IMR-90 (cell line): ENCODE results near the gene NMRK2. TPM values are rescaled to one million over a fixed set of nuclear protein-coding genes. Genes with fewer than 3 reads are reported as not detected.

ENCODE experiments used
- ATAC-seq: fragments of 200-7000 bp; cut with Tn5 transposase; 2 replicates; pipeline ENCODE4 v1.9.1; 2020; ENCODE audit warnings: low read depth, mild to moderate bottlenecking, moderate library complexity
- BruUV-seq: library from RNA; stranded (reverse); fragments of 400-500 nt; replicated peaks from 2 replicates; lab custom pipeline; 2021; lab: Mats Ljungman, UMichigan
- CTCF ChIA-PET: fragments of 300-600 bp; formaldehyde crosslinking; extraction: SDS; loops from one replicate; lab custom pipeline; 2021; ENCODE audit warnings: antibody characterized with exemption; lab: Yijun Ruan, JAX
- POLR2A ChIA-PET: fragments of 300-600 bp; sonication (Branson Sonifier 250); formaldehyde crosslinking; loops from one replicate; lab custom pipeline; 2022; ENCODE audit warnings: antibody characterized with exemption; ENCODE audit not compliant: unreplicated experiment; lab: Charles Lee
- DNase-seq: peaks from one replicate; pipeline ENCODE4 v3.0.0; 2013
- H2AFZ ChIP-seq: replicated peaks from 2 replicates; pipeline ENCODE3; 2013; ENCODE audit warnings: low read length, mild to moderate bottlenecking; ENCODE audit not compliant: poor library complexity
- H2AK5ac ChIP-seq: 2 replicates; pipeline ENCODE4 v1.6.1; 2013; ENCODE audit warnings: low read depth, low read length, inconsistent platforms
- H2AK9ac ChIP-seq: replicated peaks from 2 replicates; pipeline ENCODE3; 2013; ENCODE audit warnings: mild to moderate bottlenecking, low read depth, low read length, moderate library complexity; ENCODE audit not compliant: poor library complexity
- H2BK120ac ChIP-seq: 2 replicates; pipeline ENCODE4 v1.6.1; 2013; ENCODE audit warnings: low read depth, low read length, inconsistent platforms
- H2BK15ac ChIP-seq: 3 replicates; pipeline ENCODE4 v1.6.1; 2013; ENCODE audit warnings: low read depth, low read length, inconsistent platforms
- H2BK20ac ChIP-seq: 2 replicates; pipeline ENCODE4 v1.6.1; 2013; ENCODE audit warnings: low read depth, mild to moderate bottlenecking, inconsistent platforms, low read length, moderate library complexity
- H2BK5ac ChIP-seq: 2 replicates; pipeline ENCODE4 v1.6.1; 2013; ENCODE audit warnings: mild to moderate bottlenecking, low read depth, low read length, inconsistent platforms; ENCODE audit not compliant: poor library complexity, severe bottlenecking
- H3K14ac ChIP-seq: replicated peaks from 2 replicates; pipeline ENCODE4 v1.6.1; 2013; ENCODE audit warnings: low read depth, low read length, inconsistent platforms
- H3K18ac ChIP-seq: 2 replicates; pipeline ENCODE4 v1.6.1; 2013; ENCODE audit warnings: low read depth, low read length, control low read depth
- H3K23ac ChIP-seq: 2 replicates; pipeline ENCODE4 v1.6.1; 2013; ENCODE audit warnings: low read depth, low read length, inconsistent platforms
- H3K27ac ChIP-seq: 2 replicates; pipeline ENCODE4 v1.5.1; 2013; ENCODE audit warnings: mild to moderate bottlenecking, control low read depth, low read length; ENCODE audit not compliant: insufficient read depth
- H3K27me3 ChIP-seq: 2 replicates; pipeline ENCODE4 v1.6.1; 2013; ENCODE audit warnings: low read length; ENCODE audit not compliant: control insufficient read depth, insufficient read depth
- H3K36me3 ChIP-seq: 2 replicates; pipeline ENCODE4 v1.6.1; 2013; ENCODE audit warnings: low read length, mixed read lengths; ENCODE audit not compliant: control insufficient read depth, insufficient read depth
- H3K4ac ChIP-seq: 2 replicates; pipeline ENCODE4 v1.6.1; 2013; ENCODE audit warnings: low read depth, low read length, inconsistent platforms
- H3K4me1 ChIP-seq: 2 replicates; pipeline ENCODE4 v1.6.1; 2013; ENCODE audit warnings: low read length, mixed read lengths; ENCODE audit not compliant: control insufficient read depth, insufficient read depth
- H3K4me2 ChIP-seq: 2 replicates; pipeline ENCODE4 v1.6.1; 2013; ENCODE audit warnings: low read depth, mild to moderate bottlenecking, control low read depth, low read length, moderate library complexity
- H3K4me3 ChIP-seq: 2 replicates; pipeline ENCODE4 v1.5.1; 2013; ENCODE audit warnings: low read depth, mild to moderate bottlenecking, control low read depth, low read length, moderate library complexity; ENCODE audit not compliant: insufficient read depth
- H3K56ac ChIP-seq: 2 replicates; pipeline ENCODE4 v1.6.1; 2013; ENCODE audit warnings: low read length, inconsistent platforms; ENCODE audit not compliant: insufficient read depth; ENCODE audit errors: extremely low read depth
- H3K79me1 ChIP-seq, 2 experiments: 2 replicates each; pipeline ENCODE4 v1.6.1; 2013; ENCODE audit warnings: low read length in 2 of 2, inconsistent platforms in 1 of 2, low read depth in 1 of 2
- H3K9ac ChIP-seq: 2 replicates; pipeline ENCODE4 v1.6.1; 2013; ENCODE audit warnings: low read depth, low read length, control low read depth
- H3K9me1 ChIP-seq: 2 replicates; pipeline ENCODE4 v1.6.1; 2013; ENCODE audit warnings: low read length, inconsistent platforms; ENCODE audit not compliant: insufficient read depth
- H3K9me3 ChIP-seq: 2 replicates; pipeline ENCODE4 v1.6.1; 2013; ENCODE audit warnings: low read length; ENCODE audit not compliant: control insufficient read depth, insufficient read depth
- H4K20me1 ChIP-seq: 2 replicates; pipeline ENCODE4 v1.6.1; 2013; ENCODE audit warnings: low read length, inconsistent platforms; ENCODE audit not compliant: insufficient read depth
- H4K5ac ChIP-seq: 2 replicates; pipeline ENCODE4 v1.6.1; 2013; ENCODE audit warnings: mild to moderate bottlenecking, low read depth, low read length, control low read depth
- H4K8ac ChIP-seq, 2 experiments: 2 replicates each; pipeline ENCODE4 v1.6.1; 2013; ENCODE audit warnings: low read depth in 2 of 2, low read length in 2 of 2, control low read depth in 1 of 2, inconsistent platforms in 1 of 2
- H4K91ac ChIP-seq: 2 replicates; pipeline ENCODE4 v1.6.1; 2013; ENCODE audit warnings: low read depth, low read length, inconsistent platforms; ENCODE audit not compliant: insufficient read depth
- CEBPB ChIP-seq: IDR thresholded peaks from 2 replicates; pipeline ENCODE4 v1.6.1; 2012; ENCODE audit warnings: low read depth, low read length, improper control_type of control experiment
- CHD1 ChIP-seq: IDR thresholded peaks from 2 replicates; pipeline ENCODE4 v1.6.1; 2012; ENCODE audit warnings: low read depth, low read length, improper control_type of control experiment
- FOS ChIP-seq: fragments of 150-350 bp; IDR thresholded peaks from 2 replicates; pipeline ENCODE4 v1.6.1; 2016; ENCODE audit warnings: low read depth, low read length
- MAFK ChIP-seq: IDR thresholded peaks from 2 replicates; pipeline ENCODE4 v1.6.1; 2012; ENCODE audit warnings: low read depth, low read length, improper control_type of control experiment
- MXI1 ChIP-seq: IDR thresholded peaks from 2 replicates; pipeline ENCODE4 v1.6.1; 2012; ENCODE audit warnings: low read depth, mild to moderate bottlenecking, low read length, moderate library complexity, borderline replicate concordance
- NFE2L2 ChIP-seq: fragments of 150-350 bp; IDR thresholded peaks from 2 replicates; pipeline ENCODE4 v1.6.1; 2016; ENCODE audit warnings: low read depth, mild to moderate bottlenecking, low read length
- POLR2A ChIP-seq: IDR thresholded peaks from 2 replicates; pipeline ENCODE4 v1.6.1; 2012; ENCODE audit warnings: mild to moderate bottlenecking, low read depth, low read length
- RAD21 ChIP-seq: IDR thresholded peaks from 2 replicates; pipeline ENCODE4 v1.6.1; 2012; ENCODE audit warnings: low read length, improper control_type of control experiment
- RCOR1 ChIP-seq: IDR thresholded peaks from 2 replicates; pipeline ENCODE4 v1.6.1; 2012; ENCODE audit warnings: mild to moderate bottlenecking, low read length, improper control_type of control experiment; ENCODE audit not compliant: insufficient replicate concordance
- RFX5 ChIP-seq: IDR thresholded peaks from 2 replicates; pipeline ENCODE4 v1.8.0; 2012; ENCODE audit warnings: low read depth, mild to moderate bottlenecking, low read length, moderate library complexity
- WGBS, 2 experiments: methylation state at CpG; one replicate each; pipeline versions ENCODE4 v1.1.5 to v1.1.7; 2013; ENCODE audit warnings: missing lambda C conversion rate in 2 of 2; ENCODE audit not compliant: insufficient read length in 1 of 2; ENCODE audit errors: extremely low coverage in 2 of 2; 5-methylcytosine and 5-hydroxymethylcytosine counted together
- dilution Hi-C: fragments of 300-500 bp; cut with HindIII; formaldehyde crosslinking; loops from one replicate; pipeline ENCODE4 v1.14.3; 2018; ENCODE audit warnings: low sequenced_read_pairs; ENCODE audit not compliant: unreplicated experiment
- in situ Hi-C: fragments of 300-500 bp; cut with MboI; formaldehyde crosslinking; loops from 3 replicates; pipeline ENCODE4 v1.14.3; 2019; ENCODE audit warnings: low sequenced_read_pairs, inconsistent platforms, mixed read lengths
- intact Hi-C: fragments of 100-400 bp; cut with micrococcal nuclease; formaldehyde crosslinking; loops from 2 replicates; pipeline ENCODE4 v1.10.0; 2022
- polyA plus RNA-seq, 3 experiments: library from polyadenylated mRNA; depleted of rRNA; stranded (reverse); fragments of >200 nt; gene quantifications; 2 replicates each; pipeline ENCODE4 v1.2.3, GENCODE V29; 2012; ENCODE audit warnings: low replicate concordance in 1 of 3
- total RNA-seq: library from RNA; depleted of rRNA; stranded (reverse); fragments of >200 nt; gene quantifications from 2 replicates; pipeline ENCODE4 v1.2.3, GENCODE V29; 2012
- TF ChIP-seq, protein P1 (sequence below): fragments of 150-350 bp; IDR thresholded peaks from 2 replicates; pipeline ENCODE4 v1.6.1; 2017; ENCODE audit warnings: mild to moderate bottlenecking, antibody characterized with exemption, low read length, low read depth
- TF ChIP-seq, protein P2 (sequence below): conservative IDR thresholded peaks from 2 replicates; pipeline ENCODE4 v1.5.1; 2012; ENCODE audit warnings: mild to moderate bottlenecking, low read depth, low read length, improper control_type of control experiment
- TF ChIP-seq, protein P3 (sequence below): fragments of 150-350 bp; IDR thresholded peaks from 2 replicates; pipeline ENCODE4 v1.6.1; 2016; ENCODE audit warnings: low read depth, mild to moderate bottlenecking, low read length, moderate library complexity, borderline replicate concordance

NMRK2 gene
- total and polyA plus RNA-seq, 2 of the 4 experiments (the other 2 are of a cell fraction): not detected

DNA sequence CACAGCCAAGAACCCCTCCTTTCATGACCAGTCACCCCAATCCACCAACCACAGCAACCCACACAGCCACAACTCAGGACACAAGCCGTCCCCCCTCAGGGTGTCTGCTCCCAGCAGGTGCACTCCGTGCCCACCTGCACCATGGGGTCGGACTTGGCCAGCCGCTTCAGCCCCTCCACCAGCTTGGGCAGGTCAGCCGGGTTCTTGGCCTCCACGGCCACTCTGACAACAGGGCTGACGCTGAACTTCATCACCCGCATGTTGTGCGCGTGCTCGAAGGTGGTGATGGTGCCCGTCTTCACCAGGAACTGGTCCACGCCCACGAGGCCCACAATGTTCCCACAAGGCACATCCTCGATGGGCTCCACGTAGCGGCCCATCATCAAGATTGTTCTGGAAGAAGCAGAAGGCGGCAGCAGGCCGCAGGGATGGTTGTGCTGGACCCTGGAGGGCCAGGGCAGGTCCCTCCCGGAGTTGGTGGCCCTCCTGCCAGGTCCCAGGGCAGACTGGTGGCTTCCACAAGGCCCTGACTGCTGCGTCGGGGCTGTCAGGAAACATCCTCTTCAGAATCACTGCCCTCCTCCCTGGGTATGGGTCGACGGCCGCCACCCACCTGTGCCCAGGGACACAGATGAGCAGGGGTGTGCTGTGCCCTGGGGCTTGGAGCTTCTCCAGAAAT is 46.9 kb downstream of the NMRK2 start:
- Histone ChIP-seq H3K27ac (no peak overlapping the region), H4K20me1 (peaks cover 100% of the 10 kb centered on the region), H3K14ac (no peak overlapping the region), H4K8ac (no peak overlapping the region), H3K9me1 (peaks cover 15% of the 10 kb centered on the region; the same call in 1 of the 2 replicates), H3K9ac (no peak overlapping the region), H3K27me3 (no peaks in the 10 kb centered on the region), H3K79me1 (peaks cover 14 to 93% of the 10 kb centered on the region in 2 experiments), H2BK15ac (no peak overlapping the region), H3K4me2 (no peak overlapping the region), H3K4me1 (peaks cover 6% of the 10 kb centered on the region), H3K36me3 (peaks cover 92% of the 10 kb centered on the region), H4K5ac (no peak overlapping the region), H2AK5ac (no peak overlapping the region), H3K23ac (no peak overlapping the region), H3K18ac (no peak overlapping the region), H3K4ac (no peak overlapping the region), H2BK5ac (no peak overlapping the region), H3K9me3 (no peaks in the 10 kb centered on the region), H2BK120ac (no peak overlapping the region), H2AFZ (no peak overlapping the region), H4K91ac (no peak overlapping the region), H3K56ac (no peak overlapping the region), H3K4me3 (no peak overlapping the region), H2BK20ac (no peak overlapping the region), H2AK9ac (peak overlapping the region; percentile 8)
- dilution Hi-C loops (no loop called here), in situ Hi-C loops (no loop called here), intact Hi-C loops (no loop called here)
- 95% methylated on average over 14 of the region's 25 CpGs; no CpG with 5 or more reads in 1 of the 2 experiments for WGBS, 2 experiments
- BruUV-seq: no TSS peak
- TF ChIP-seq, protein P1, sequence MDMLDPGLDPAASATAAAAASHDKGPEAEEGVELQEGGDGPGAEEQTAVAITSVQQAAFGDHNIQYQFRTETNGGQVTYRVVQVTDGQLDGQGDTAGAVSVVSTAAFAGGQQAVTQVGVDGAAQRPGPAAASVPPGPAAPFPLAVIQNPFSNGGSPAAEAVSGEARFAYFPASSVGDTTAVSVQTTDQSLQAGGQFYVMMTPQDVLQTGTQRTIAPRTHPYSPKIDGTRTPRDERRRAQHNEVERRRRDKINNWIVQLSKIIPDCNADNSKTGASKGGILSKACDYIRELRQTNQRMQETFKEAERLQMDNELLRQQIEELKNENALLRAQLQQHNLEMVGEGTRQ: no peak
- TF ChIP-seq MAFK (no peak), POLR2A (no peak), FOS (no peak), RAD21 (no peak), CHD1 (no peak), MXI1 (no peak), NFE2L2 (no peak), CEBPB (no peak), RFX5 (no peak), RCOR1 (no peak)
- TF ChIP-seq, protein P2, sequence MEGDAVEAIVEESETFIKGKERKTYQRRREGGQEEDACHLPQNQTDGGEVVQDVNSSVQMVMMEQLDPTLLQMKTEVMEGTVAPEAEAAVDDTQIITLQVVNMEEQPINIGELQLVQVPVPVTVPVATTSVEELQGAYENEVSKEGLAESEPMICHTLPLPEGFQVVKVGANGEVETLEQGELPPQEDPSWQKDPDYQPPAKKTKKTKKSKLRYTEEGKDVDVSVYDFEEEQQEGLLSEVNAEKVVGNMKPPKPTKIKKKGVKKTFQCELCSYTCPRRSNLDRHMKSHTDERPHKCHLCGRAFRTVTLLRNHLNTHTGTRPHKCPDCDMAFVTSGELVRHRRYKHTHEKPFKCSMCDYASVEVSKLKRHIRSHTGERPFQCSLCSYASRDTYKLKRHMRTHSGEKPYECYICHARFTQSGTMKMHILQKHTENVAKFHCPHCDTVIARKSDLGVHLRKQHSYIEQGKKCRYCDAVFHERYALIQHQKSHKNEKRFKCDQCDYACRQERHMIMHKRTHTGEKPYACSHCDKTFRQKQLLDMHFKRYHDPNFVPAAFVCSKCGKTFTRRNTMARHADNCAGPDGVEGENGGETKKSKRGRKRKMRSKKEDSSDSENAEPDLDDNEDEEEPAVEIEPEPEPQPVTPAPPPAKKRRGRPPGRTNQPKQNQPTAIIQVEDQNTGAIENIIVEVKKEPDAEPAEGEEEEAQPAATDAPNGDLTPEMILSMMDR: no peak
- TF ChIP-seq, protein P3, sequence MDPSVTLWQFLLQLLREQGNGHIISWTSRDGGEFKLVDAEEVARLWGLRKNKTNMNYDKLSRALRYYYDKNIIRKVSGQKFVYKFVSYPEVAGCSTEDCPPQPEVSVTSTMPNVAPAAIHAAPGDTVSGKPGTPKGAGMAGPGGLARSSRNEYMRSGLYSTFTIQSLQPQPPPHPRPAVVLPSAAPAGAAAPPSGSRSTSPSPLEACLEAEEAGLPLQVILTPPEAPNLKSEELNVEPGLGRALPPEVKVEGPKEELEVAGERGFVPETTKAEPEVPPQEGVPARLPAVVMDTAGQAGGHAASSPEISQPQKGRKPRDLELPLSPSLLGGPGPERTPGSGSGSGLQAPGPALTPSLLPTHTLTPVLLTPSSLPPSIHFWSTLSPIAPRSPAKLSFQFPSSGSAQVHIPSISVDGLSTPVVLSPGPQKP: no peak
- ATAC-seq (no peak), DNase-seq (no peak)
- ChIA-PET CTCF (interaction anchor here (1.6 kb wide), 1 partner anchor 8 kb away, joined by 3 read pairs; no protein-coding TSS in a partner anchor), POLR2A (interaction anchor here (0.6 kb wide), 1 partner anchor 23 kb away, joined by 3 read pairs; no protein-coding TSS in a partner anchor)
